H1 (cell line): Measurements from ENCODE around the gene TCERG1. TPM values are rescaled to one million over a fixed set of nuclear protein-coding genes. Genes with fewer than 3 reads are reported as not detected.

Experiments
- EGR1 ChIP-seq: IDR thresholded peaks from 2 replicates; pipeline ENCODE4 v1.6.1; 2011; ENCODE audit warnings: low read depth, low read length, borderline replicate concordance
- JUN ChIP-seq: IDR thresholded peaks from 2 replicates; pipeline ENCODE4 v1.6.1; 2011; ENCODE audit warnings: low read depth, mild to moderate bottlenecking, improper control_type of control experiment, low read length
- NANOG ChIP-seq: IDR thresholded peaks from 2 replicates; pipeline ENCODE4 v1.6.1; 2011; ENCODE audit warnings: low read length, low read depth, mild to moderate bottlenecking, inconsistent platforms; ENCODE audit not compliant: insufficient read depth, poor library complexity, severe bottlenecking
- POLR2A ChIP-seq, 2 experiments: IDR thresholded peaks; 1 replicate in 1 of 2; 2 replicates in 1 of 2; pipeline ENCODE4 v1.6.1; 2011; ENCODE audit warnings: low read depth in 2 of 2, low read length in 2 of 2, mild to moderate bottlenecking in 2 of 2; ENCODE audit errors: control extremely low read depth in 1 of 2
- polyA plus RNA-seq, 7 experiments: library from polyadenylated mRNA; depleted of rRNA in 3 of 7; stranded (reverse) in 5 of 7; unstranded in 2 of 7; fragments of >200 nt in 5 of 7; fragments of 200-250 nt in 2 of 7; gene quantifications; 1 replicate in 5 of 7; 2 replicates in 1 of 7; 4 replicates in 1 of 7; pipeline versions ENCODE4 v1.2.1 to v1.2.3, GENCODE V29; 2011 to 2013; ENCODE audit warnings: missing spikeins in 2 of 7, mixed read lengths in 2 of 7
- total RNA-seq: library from RNA; stranded (reverse); fragmentation: NEBNext Ultra II Directional; extraction: Animal tissue kit (Norgen Biotek cat#: 25700); gene quantifications from 2 replicates; pipeline ENCODE4 v1.2.1, GENCODE V29; 2021
- TF ChIP-seq, protein P1 (sequence below): IDR thresholded peaks from 2 replicates; pipeline ENCODE4 v1.6.1; 2012; ENCODE audit warnings: low read length, inconsistent platforms

The TCERG1 gene
- total and polyA plus RNA-seq, 2 of the 8 experiments (the other 6 are each of a cell fraction or from before 2014, with no cell fraction given) = 105 to 122 TPM

DNA sequence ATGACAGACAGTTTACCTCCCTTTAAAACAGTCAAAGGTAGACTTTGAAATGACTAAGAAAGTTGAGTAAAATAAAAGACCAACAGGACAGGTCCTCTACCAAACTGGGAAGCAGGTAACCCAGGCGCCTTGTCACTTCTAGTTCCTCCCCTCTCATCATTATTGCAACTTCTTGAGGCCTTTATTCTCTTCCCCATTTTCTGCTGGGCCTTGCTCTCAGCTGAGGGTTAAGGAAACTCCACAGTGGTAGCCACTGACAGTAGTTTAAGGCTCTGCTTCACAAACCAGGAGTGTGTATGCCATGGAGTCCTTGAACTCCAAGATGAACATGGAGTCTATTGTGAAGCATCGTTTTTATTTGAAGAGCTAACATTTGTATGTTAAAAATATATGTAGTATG, 36.9 kb upstream of the TCERG1 start (continued):
- TF ChIP-seq NANOG = no peak
- TF ChIP-seq POLR2A (IDR thresholded peaks at IDR 0.05; ENCODE audit: control extremely low read depth in 1 of 2, low read depth in 2 of 2, low read length in 2 of 2) = no peak
- no peak for TF ChIP-seq JUN
- no peak for TF ChIP-seq EGR1
- TF ChIP-seq, protein P1, sequence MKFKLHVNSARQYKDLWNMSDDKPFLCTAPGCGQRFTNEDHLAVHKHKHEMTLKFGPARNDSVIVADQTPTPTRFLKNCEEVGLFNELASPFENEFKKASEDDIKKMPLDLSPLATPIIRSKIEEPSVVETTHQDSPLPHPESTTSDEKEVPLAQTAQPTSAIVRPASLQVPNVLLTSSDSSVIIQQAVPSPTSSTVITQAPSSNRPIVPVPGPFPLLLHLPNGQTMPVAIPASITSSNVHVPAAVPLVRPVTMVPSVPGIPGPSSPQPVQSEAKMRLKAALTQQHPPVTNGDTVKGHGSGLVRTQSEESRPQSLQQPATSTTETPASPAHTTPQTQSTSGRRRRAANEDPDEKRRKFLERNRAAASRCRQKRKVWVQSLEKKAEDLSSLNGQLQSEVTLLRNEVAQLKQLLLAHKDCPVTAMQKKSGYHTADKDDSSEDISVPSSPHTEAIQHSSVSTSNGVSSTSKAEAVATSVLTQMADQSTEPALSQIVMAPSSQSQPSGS = no peak
